AG08395 (cell line): ENCODE measurements around the gene ABCA7.
"Not testable (repeated sequence)": the region's sequence is repeated elsewhere in the genome, so short reads cannot be mapped to it uniquely, and the experiment has no call there.

Experiments
- DNase-seq: peaks from one replicate; pipeline ENCODE4 v3.0.0; 2012; ENCODE audit warnings: mixed read lengths, low spot score

ABCA7 gene

GRCh38 chr19:1105008-1105872 is 65.3 kb downstream of the ABCA7 start:
- no peak for DNase-seq

- DNase-seq, result no peak
Measured at GRCh38 chr19:1105873-1106840, 66.2 kb downstream of the ABCA7 start.

GRCh38 chr19:1106841-1107660 is 67.1 kb downstream of the ABCA7 start:
- no peak for DNase-seq

- no peak for DNase-seq
Measured at GRCh38 chr19:1107661-1108261, 67.9 kb downstream of the ABCA7 start.

- no peak for DNase-seq
Measured at GRCh38 chr19:1108291-1109031, 68.6 kb downstream of the ABCA7 start.

- DNase-seq, result no peak
Measured at GRCh38 chr19:1109032-1109551, 69.2 kb downstream of the ABCA7 start.

- no peak for DNase-seq
Measured at GRCh38 chr19:1109697-1110671, 70.1 kb downstream of the ABCA7 start.

GRCh38 chr19:1110809-1111640 is 71.1 kb downstream of the ABCA7 start:
- DNase-seq, result no peak

GRCh38 chr19:1111641-1112267 is 71.8 kb downstream of the ABCA7 start:
- DNase-seq, result no peak

- peak; percentile 15 for DNase-seq
Measured at GRCh38 chr19:1112268-1113029, 72.5 kb downstream of the ABCA7 start.

- DNase-seq, result peak; percentile 97
Measured at GRCh38 chr19:1113030-1113985, 73.4 kb downstream of the ABCA7 start.

- no peak for DNase-seq
Measured at GRCh38 chr19:1113986-1114483, 74.1 kb downstream of the ABCA7 start.

GRCh38 chr19:1114728-1115127 is 74.8 kb downstream of the ABCA7 start:
- not testable (repeated sequence) for DNase-seq
